Trophoblast cell (in vitro differentiated cells and primary cell): ENCODE results near the gene KCNMB3.
"Not testable (repeated sequence)": the region's sequence is repeated elsewhere in the genome, so short reads cannot be mapped to it uniquely, and the experiment has no call there.

ENCODE experiments used
- DNase-seq, 2 donors: peaks; one replicate each; pipeline ENCODE4 v3.0.0-alpha.2; 2016
- H2AFZ ChIP-seq: 2 replicates; pipeline ENCODE4 v1.6.1; 2013; ENCODE audit warnings: low read length, moderate library complexity, mild to moderate bottlenecking; ENCODE audit not compliant: insufficient read depth, poor library complexity
- H2AK5ac ChIP-seq: 2 replicates; pipeline ENCODE4 v1.6.1; 2013; ENCODE audit warnings: mild to moderate bottlenecking, low read length
- H2BK120ac ChIP-seq: 2 replicates; pipeline ENCODE4 v1.6.1; 2013; ENCODE audit warnings: low read length, mild to moderate bottlenecking, moderate library complexity; ENCODE audit not compliant: insufficient read depth, poor library complexity
- H2BK12ac ChIP-seq: 2 replicates; pipeline ENCODE4 v1.6.1; 2013; ENCODE audit warnings: mild to moderate bottlenecking, low read length, moderate library complexity
- H2BK5ac ChIP-seq: 2 replicates; pipeline ENCODE4 v1.6.1; 2013; ENCODE audit warnings: low read length, low read depth, moderate library complexity, mild to moderate bottlenecking; ENCODE audit not compliant: poor library complexity
- H3K14ac ChIP-seq: 2 replicates; pipeline ENCODE4 v1.6.1; 2013; ENCODE audit warnings: mild to moderate bottlenecking, low read length
- H3K18ac ChIP-seq: 2 replicates; pipeline ENCODE4 v1.6.1; 2013; ENCODE audit warnings: mild to moderate bottlenecking, low read length
- H3K23ac ChIP-seq: 2 replicates; pipeline ENCODE4 v1.6.1; 2013; ENCODE audit warnings: low read length
- H3K27ac ChIP-seq: 2 replicates; pipeline ENCODE4 v1.5.1; 2013; ENCODE audit warnings: low read depth, mild to moderate bottlenecking, inconsistent platforms, low read length, moderate library complexity
- H3K27me3 ChIP-seq: 2 replicates; pipeline ENCODE4 v1.6.1; 2013; ENCODE audit warnings: inconsistent platforms, mild to moderate bottlenecking, low read length, moderate library complexity; ENCODE audit not compliant: insufficient read depth
- H3K36me3 ChIP-seq, 2 experiments: 1 replicate in 1 of 2; 2 replicates in 1 of 2; pipeline ENCODE4 v1.6.1; 2013; ENCODE audit warnings: low read length in 2 of 2, mild to moderate bottlenecking in 2 of 2, moderate library complexity in 1 of 2; ENCODE audit not compliant: insufficient read depth in 2 of 2, control insufficient read depth in 1 of 2
- H3K4ac ChIP-seq: 2 replicates; pipeline ENCODE4 v1.6.1; 2013; ENCODE audit warnings: low read depth, mild to moderate bottlenecking, low read length, moderate library complexity
- H3K4me1 ChIP-seq, 2 experiments: 1 replicate in 1 of 2; 2 replicates in 1 of 2; pipeline ENCODE4 v1.6.1; 2013; ENCODE audit warnings: low read length in 2 of 2, mild to moderate bottlenecking in 2 of 2, moderate library complexity in 1 of 2; ENCODE audit not compliant: insufficient read depth in 2 of 2, control insufficient read depth in 1 of 2
- H3K4me2 ChIP-seq: 2 replicates; pipeline ENCODE4 v1.6.1; 2013; ENCODE audit warnings: inconsistent platforms, mild to moderate bottlenecking, low read length, moderate library complexity
- H3K4me3 ChIP-seq: 2 replicates; pipeline ENCODE4 v1.5.1; 2013; ENCODE audit warnings: mild to moderate bottlenecking, low read depth, low read length, inconsistent platforms
- H3K79me1 ChIP-seq: one replicate; pipeline ENCODE4 v1.6.1; 2013; ENCODE audit warnings: low read length
- H3K79me2 ChIP-seq: 2 replicates; pipeline ENCODE4 v1.6.1; 2013; ENCODE audit warnings: low read length, mild to moderate bottlenecking; ENCODE audit not compliant: control insufficient read depth, insufficient read depth, poor library complexity
- H3K9ac ChIP-seq: 2 replicates; pipeline ENCODE4 v1.6.1; 2013; ENCODE audit warnings: mild to moderate bottlenecking, low read length
- H3K9me3 ChIP-seq: 2 replicates; pipeline ENCODE4 v1.6.1; 2013; ENCODE audit warnings: low read depth, mild to moderate bottlenecking, control low read depth, inconsistent platforms, low read length; ENCODE audit not compliant: insufficient read depth
- H4K12ac ChIP-seq: 2 replicates; pipeline ENCODE4 v1.6.1; 2013; ENCODE audit warnings: low read depth, mild to moderate bottlenecking, low read length, moderate library complexity
- H4K8ac ChIP-seq: 2 replicates; pipeline ENCODE4 v1.6.1; 2013; ENCODE audit warnings: low read depth, mild to moderate bottlenecking, low read length, moderate library complexity
- H4K91ac ChIP-seq: one replicate; pipeline ENCODE4 v1.6.1; 2013; ENCODE audit warnings: low read depth, mild to moderate bottlenecking, low read length, moderate library complexity
- WGBS: extraction: QIAGEN DNeasy Blood & Tissue Kit; methylation state at CpG from one replicate; pipeline ENCODE4 v1.1.7; 2013; ENCODE audit warnings: missing lambda C conversion rate; ENCODE audit not compliant: insufficient read length, insufficient coverage; ENCODE audit errors: extremely low coverage; 5-methylcytosine and 5-hydroxymethylcytosine counted together

Gene KCNMB3

DNA sequence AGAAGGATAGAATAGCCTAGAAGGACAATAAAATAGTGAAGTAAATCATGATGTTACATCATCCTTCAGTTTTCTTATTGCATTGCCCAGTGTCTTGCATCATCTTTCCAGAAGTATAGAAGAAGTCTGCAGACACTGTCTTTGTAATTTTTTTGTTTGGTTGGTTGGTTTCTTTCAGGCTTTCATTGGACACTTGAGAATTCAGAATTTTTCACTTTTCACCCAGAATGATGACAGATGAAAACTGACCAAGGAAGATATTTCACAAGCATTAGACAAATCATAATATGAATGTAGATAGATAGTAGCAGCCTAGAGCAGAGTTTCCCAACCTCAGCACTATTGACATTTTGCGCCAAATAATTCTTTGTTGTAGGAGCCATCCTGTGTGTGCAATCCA lies 35.4 kb downstream of the KCNMB3 start:
- H3K18ac ChIP-seq, H3K4me1 ChIP-seq, H2BK120ac ChIP-seq, H2BK5ac ChIP-seq, H3K79me2 ChIP-seq, H3K79me1 ChIP-seq, H4K91ac ChIP-seq, H3K4me3 ChIP-seq, H3K27ac ChIP-seq, H3K23ac ChIP-seq, H3K36me3 ChIP-seq, H3K4me2 ChIP-seq, H3K4ac ChIP-seq, H2AFZ ChIP-seq, H3K9ac ChIP-seq, H3K14ac ChIP-seq, H3K9me3 ChIP-seq, H2BK12ac ChIP-seq, H2AK5ac ChIP-seq, H4K8ac ChIP-seq, H4K12ac ChIP-seq, H3K27me3 ChIP-seq: not testable (repeated sequence)
- peak in 1 of 2 donors; percentile 71 for DNase-seq
- no CpG with 5 or more reads among the region's 1 CpG for WGBS

DNA sequence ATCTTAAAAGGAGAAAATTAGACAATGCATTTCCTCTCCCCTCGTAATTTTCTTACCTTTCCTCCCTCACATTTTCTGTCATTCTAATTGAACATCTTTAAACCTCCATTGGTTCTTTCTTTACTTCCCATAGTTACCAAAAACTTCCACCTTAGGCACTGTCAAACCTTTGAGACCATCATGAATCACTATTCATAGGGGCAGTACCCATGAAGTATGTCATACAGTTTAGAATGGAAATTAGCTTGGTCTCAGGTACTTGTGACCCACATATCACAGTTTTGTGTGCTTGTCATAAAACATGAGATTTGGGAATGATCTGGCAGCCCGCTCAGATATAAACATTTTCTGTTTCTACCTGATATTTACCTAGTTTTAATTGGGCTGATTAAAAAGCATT lies 50.1 kb downstream of the KCNMB3 start:
- H4K12ac ChIP-seq = no peak overlapping the region
- H3K27me3 ChIP-seq = no peaks in the 10 kb centered on the region
- no peaks in the 10 kb centered on the region for H3K79me1 ChIP-seq
- H2BK12ac ChIP-seq = no peak overlapping the region
- no peak overlapping the region for H4K91ac ChIP-seq
- DNase-seq = peak in 1 of 2 donors; percentile 22
- H4K8ac ChIP-seq = no peak overlapping the region
- H2BK5ac ChIP-seq = no peak overlapping the region
- peaks cover 2 to 10% of the 10 kb centered on the region in 2 experiments for H3K36me3 ChIP-seq
- H2AFZ ChIP-seq = no peak overlapping the region
- H3K4me1 ChIP-seq = no peaks in the 10 kb centered on the region
- H2BK120ac ChIP-seq = no peak overlapping the region
- no peak overlapping the region for H3K9ac ChIP-seq
- H3K23ac ChIP-seq = no peak overlapping the region
- H3K4me3 ChIP-seq = no peak overlapping the region
- no CpG with 5 or more reads among the region's 2 CpGs for WGBS
- no peak overlapping the region for H3K18ac ChIP-seq
- H3K4me2 ChIP-seq = no peak overlapping the region
- H3K27ac ChIP-seq = no peak overlapping the region
- H3K14ac ChIP-seq = no peak overlapping the region
- H3K9me3 ChIP-seq = no peaks in the 10 kb centered on the region
- no peak overlapping the region for H3K4ac ChIP-seq
- H3K79me2 ChIP-seq = no peaks in the 10 kb centered on the region
- H2AK5ac ChIP-seq = no peak overlapping the region

DNA sequence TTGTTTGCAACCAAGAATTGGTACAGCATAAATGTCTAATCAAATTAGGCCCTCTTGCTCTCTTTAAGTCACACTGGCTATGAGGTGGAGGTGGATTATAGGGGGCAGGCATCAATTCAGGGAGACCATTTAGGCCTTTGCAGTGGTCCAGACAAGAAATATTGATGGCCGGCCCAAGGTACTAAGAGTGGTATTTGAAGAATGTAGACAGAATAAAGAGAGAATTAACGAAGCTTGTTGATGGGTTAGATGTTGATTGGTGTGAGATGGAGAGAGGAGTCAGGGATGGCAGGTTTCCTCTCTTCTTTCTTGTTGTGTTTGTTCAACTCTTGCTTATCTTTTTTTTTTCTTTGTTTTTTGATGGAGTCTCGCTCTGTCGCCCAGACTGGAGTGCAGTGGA lies 54.2 kb downstream of the KCNMB3 start:
- H3K27me3 ChIP-seq = no peaks in the 10 kb centered on the region
- no peak overlapping the region for H3K4me2 ChIP-seq
- H3K23ac ChIP-seq = no peak overlapping the region
- peaks cover 0 to 4% of the 10 kb centered on the region in 2 experiments for H3K4me1 ChIP-seq
- no peak overlapping the region for H2AFZ ChIP-seq
- no peak overlapping the region for H3K14ac ChIP-seq
- no peak overlapping the region for H4K91ac ChIP-seq
- H3K9me3 ChIP-seq = no peaks in the 10 kb centered on the region
- no peak overlapping the region for H3K4me3 ChIP-seq
- no peak overlapping the region for H2AK5ac ChIP-seq
- no peak overlapping the region for H3K9ac ChIP-seq
- no peak overlapping the region for H4K12ac ChIP-seq
- no peak overlapping the region for H4K8ac ChIP-seq
- no peaks in the 10 kb centered on the region for H3K79me2 ChIP-seq
- 100% methylated on average over 1 of the region's 4 CpGs for WGBS
- H2BK12ac ChIP-seq = no peak overlapping the region
- no peaks in the 10 kb centered on the region for H3K79me1 ChIP-seq
- H3K18ac ChIP-seq = no peak overlapping the region
- no peak overlapping the region for H2BK5ac ChIP-seq
- H3K36me3 ChIP-seq = peaks cover 0 to 3% of the 10 kb centered on the region in 2 experiments
- no peak for DNase-seq
- no peak overlapping the region for H2BK120ac ChIP-seq
- no peak overlapping the region for H3K4ac ChIP-seq
- no peak overlapping the region for H3K27ac ChIP-seq

DNA sequence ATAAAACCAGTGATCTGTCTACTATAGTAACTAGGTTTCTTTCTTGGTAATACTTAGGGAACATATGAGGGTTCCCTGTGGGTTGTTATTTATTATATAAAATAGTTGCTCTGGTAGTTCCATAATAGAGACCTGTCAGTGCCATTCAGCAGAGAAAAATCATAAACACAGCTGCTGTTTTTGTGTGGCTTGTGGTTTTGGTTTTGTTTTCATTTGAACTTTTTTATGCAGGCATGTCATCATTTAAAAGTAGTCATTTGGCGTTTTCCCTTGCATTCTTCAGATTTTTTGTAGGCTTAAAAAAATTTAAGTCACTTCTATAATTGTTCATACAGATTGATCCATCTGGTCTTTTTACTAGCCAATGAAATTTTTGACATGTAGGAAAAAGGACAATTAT lies 54.8 kb downstream of the KCNMB3 start:
- DNase-seq = peak in 1 of 2 donors; percentile 21

More for the DNA sequence above, 54.8 kb downstream of the KCNMB3 start:
- peaks cover 0 to 4% of the 10 kb centered on the region in 2 experiments for H3K4me1 ChIP-seq
- H3K9me3 ChIP-seq = no peaks in the 10 kb centered on the region
- no peak overlapping the region for H4K12ac ChIP-seq
- H4K8ac ChIP-seq = no peak overlapping the region
- H3K79me1 ChIP-seq = no peaks in the 10 kb centered on the region
- no peak overlapping the region for H2AFZ ChIP-seq
- WGBS = no CpG with 5 or more reads among the region's 1 CpG
- H2BK120ac ChIP-seq = no peak overlapping the region
- H2BK12ac ChIP-seq = no peak overlapping the region
- H3K4ac ChIP-seq = no peak overlapping the region
- no peak overlapping the region for H3K4me2 ChIP-seq
- H3K14ac ChIP-seq = no peak overlapping the region
- H3K27ac ChIP-seq = no peak overlapping the region
- no peak overlapping the region for H3K18ac ChIP-seq
- no peaks in the 10 kb centered on the region for H3K79me2 ChIP-seq
- H2BK5ac ChIP-seq = no peak overlapping the region
- H4K91ac ChIP-seq = no peak overlapping the region
- H2AK5ac ChIP-seq = no peak overlapping the region
- no peak overlapping the region for H3K4me3 ChIP-seq
- no peaks in the 10 kb centered on the region for H3K36me3 ChIP-seq
- no peak overlapping the region for H3K23ac ChIP-seq
- no peak overlapping the region for H3K9ac ChIP-seq
- H3K27me3 ChIP-seq = no peaks in the 10 kb centered on the region
